Common myeloid progenitor, CD34-positive (primary cell): ENCODE measurements around the gene MSTN.

Experiments
- CTCF ChIA-PET: fragments of 350-600 bp; sonication (Branson Sonifier 250); formaldehyde crosslinking; loops from one replicate; lab custom pipeline; 2021; ENCODE audit warnings: antibody characterized with exemption; lab: Charles Lee
- POLR2A ChIA-PET: fragments of 350-600 bp; sonication (Branson Sonifier 250); formaldehyde crosslinking; loops from one replicate; lab custom pipeline; 2021; ENCODE audit warnings: antibody characterized with exemption; lab: Charles Lee
- DNase-seq, 3 donors: peaks; one replicate each; pipeline versions ENCODE4 v3.0.0 to v3.0.0-alpha.2; 2013
- H3K27ac ChIP-seq, 2 experiments: 1 replicate in 1 of 2; 2 replicates in 1 of 2; pipeline ENCODE4 v1.7.0; 2013; ENCODE audit warnings: inconsistent platforms in 2 of 2, low read length in 2 of 2, mild to moderate bottlenecking in 2 of 2, low read depth in 1 of 2, moderate library complexity in 1 of 2; ENCODE audit not compliant: severe bottlenecking in 2 of 2, insufficient read depth in 1 of 2, poor library complexity in 1 of 2
- H3K27me3 ChIP-seq, 5 experiments: replicated peaks in 2 of 5; 1 replicate in 3 of 5; 2 replicates in 2 of 5; pipeline versions ENCODE4 v1.6.1 to v1.7.0; 2013; ENCODE audit warnings: low read length in 4 of 5, mild to moderate bottlenecking in 2 of 5, moderate library complexity in 2 of 5, inconsistent platforms in 1 of 5; ENCODE audit not compliant: insufficient read depth in 5 of 5, control insufficient read depth in 4 of 5
- H3K36me3 ChIP-seq, 4 experiments: 1 replicate in 2 of 4; 2 replicates in 2 of 4; pipeline versions ENCODE4 v1.6.1 to v1.7.0; 2013; ENCODE audit warnings: low read length in 3 of 4, control low read depth in 1 of 4, mild to moderate bottlenecking in 1 of 4; ENCODE audit not compliant: control insufficient read depth in 4 of 4, insufficient read depth in 4 of 4
- H3K4me1 ChIP-seq, 4 experiments: 1 replicate in 3 of 4; 2 replicates in 1 of 4; pipeline versions ENCODE4 v1.6.1 to v1.7.1; 2013; ENCODE audit warnings: low read length in 3 of 4, mild to moderate bottlenecking in 3 of 4, control low read depth in 1 of 4, inconsistent platforms in 1 of 4, moderate library complexity in 1 of 4; ENCODE audit not compliant: control insufficient read depth in 4 of 4, insufficient read depth in 4 of 4; ENCODE audit errors: control extremely low read depth in 1 of 4
- H3K4me3 ChIP-seq, 7 experiments: 1 replicate in 4 of 7; 2 replicates in 3 of 7; pipeline versions ENCODE4 v1.5.1 to v1.7.0; 2013; ENCODE audit warnings: mild to moderate bottlenecking in 7 of 7, low read length in 6 of 7, moderate library complexity in 6 of 7, inconsistent platforms in 2 of 7, low read depth in 2 of 7, control low read depth in 1 of 7; ENCODE audit not compliant: insufficient read depth in 4 of 7, control insufficient read depth in 1 of 7; ENCODE audit errors: extremely low read depth in 1 of 7
- H3K9me3 ChIP-seq, 5 experiments: 1 replicate in 4 of 5; 2 replicates in 1 of 5; pipeline versions ENCODE4 v1.6.1 to v1.7.1; 2013; ENCODE audit warnings: low read length in 4 of 5, mild to moderate bottlenecking in 2 of 5, inconsistent platforms in 1 of 5, low read depth in 1 of 5, moderate library complexity in 1 of 5; ENCODE audit not compliant: control insufficient read depth in 4 of 5, insufficient read depth in 2 of 5; ENCODE audit errors: control extremely low read depth in 1 of 5
- WGBS: methylation state at CpG from one replicate; pipeline ENCODE4 v1.1.5; 2013; ENCODE audit not compliant: insufficient coverage; 5-methylcytosine and 5-hydroxymethylcytosine counted together

The MSTN gene

GRCh38 chr2:190103144-190103543, 40.6 kb upstream of the MSTN start:
- 91% methylated on average over 1 of the region's 3 CpGs for WGBS

GRCh38 chr2:190099890-190100697, 37.6 kb upstream of the MSTN start:
- Histone ChIP-seq H3K27me3 (no peaks in the 10 kb centered on the region), H3K4me1 (no peaks in the 10 kb centered on the region), H3K9me3 (peaks cover 0 to 14% (median 4%) of the 10 kb centered on the region in 5 experiments), H3K4me3 (no peak overlapping the region), H3K36me3 (no peaks in the 10 kb centered on the region), H3K27ac (no peak overlapping the region)
- WGBS: 40% methylated on average over 1 of the region's 3 CpGs
- POLR2A ChIA-PET: no interaction called here
- DNase-seq: no peak
- CTCF ChIA-PET: interaction anchor here (0.8 to 1.8 kb wide), 5 partner anchors 10 to 80 kb away, joined by 3 to 7 read pairs (median 3); a partner anchor contains a TSS

More at GRCh38 chr2:190103144-190103543, 40.6 kb upstream of the MSTN start:
- DNase-seq: no peak
- no peaks in the 10 kb centered on the region for H3K27me3 ChIP-seq
- peaks cover 0 to 13% (median 4%) of the 10 kb centered on the region in 5 experiments for H3K9me3 ChIP-seq
- H3K27ac ChIP-seq: no peak overlapping the region
- H3K4me3 ChIP-seq: no peak overlapping the region
- no peaks in the 10 kb centered on the region for H3K4me1 ChIP-seq
- no peaks in the 10 kb centered on the region for H3K36me3 ChIP-seq
- ChIA-PET CTCF (no interaction called here), POLR2A (no interaction called here)

DNA sequence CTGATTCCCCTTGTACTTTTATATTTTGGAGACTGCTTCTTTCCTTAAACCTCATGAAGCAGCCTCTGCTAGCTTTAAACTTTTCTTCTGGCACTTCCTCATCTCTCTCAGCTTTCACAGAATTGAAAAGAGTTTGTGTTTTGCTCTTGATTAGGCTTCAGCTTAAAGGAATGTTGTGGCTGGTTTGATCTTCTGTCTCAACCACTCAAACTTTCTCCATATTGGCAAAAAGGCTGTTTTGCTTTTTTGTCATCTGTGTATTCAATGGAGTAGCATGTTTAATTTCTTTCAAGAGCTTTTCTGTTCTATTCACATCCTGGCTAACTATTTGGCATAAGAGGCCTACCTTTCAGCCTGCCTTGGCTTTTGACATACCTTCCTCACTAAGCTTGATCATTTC, 36.3 kb upstream of the MSTN start:
- Histone ChIP-seq H3K4me3 (no peak overlapping the region), H3K27ac (no peak overlapping the region), H3K36me3 (no peaks in the 10 kb centered on the region), H3K9me3 (peaks cover 0 to 14% (median 4%) of the 10 kb centered on the region in 5 experiments), H3K27me3 (no peaks in the 10 kb centered on the region), H3K4me1 (peaks cover 0 to 3% (median under 1%) of the 10 kb centered on the region in 4 experiments)
- CTCF ChIA-PET: interaction anchor here (0.6 to 2.0 kb wide), 6 partner anchors 10 to 412 kb away, joined by 3 to 8 read pairs (median 4); a partner anchor contains a TSS
- POLR2A ChIA-PET: no interaction called here
- DNase-seq: no peak

- no peak overlapping the region for H3K4me3 ChIP-seq
- peaks cover 0 to 3% (median under 1%) of the 10 kb centered on the region in 4 experiments for H3K4me1 ChIP-seq
- CTCF ChIA-PET: interaction anchor here (2.0 kb wide), 1 partner anchor 8 kb away, joined by 8 read pairs; no protein-coding TSS in a partner anchor
- WGBS: no CpG with 5 or more reads among the region's 1 CpG
- H3K27ac ChIP-seq: no peak overlapping the region
- POLR2A ChIA-PET: no interaction called here
- H3K9me3 ChIP-seq: peaks cover 0 to 14% (median 4%) of the 10 kb centered on the region in 5 experiments
- DNase-seq: no peak
- no peaks in the 10 kb centered on the region for H3K36me3 ChIP-seq
- no peaks in the 10 kb centered on the region for H3K27me3 ChIP-seq
Measured at GRCh38 chr2:190097115-190097514, 34.6 kb upstream of the MSTN start.

GRCh38 chr2:190094316-190094871, 31.9 kb upstream of the MSTN start:
- no peaks in the 10 kb centered on the region for H3K36me3 ChIP-seq
- no peak overlapping the region for H3K27ac ChIP-seq
- H3K27me3 ChIP-seq: no peaks in the 10 kb centered on the region
- peaks cover 0 to 12% (median 0%) of the 10 kb centered on the region in 5 experiments for H3K9me3 ChIP-seq
- peaks cover 0 to 3% (median under 1%) of the 10 kb centered on the region in 4 experiments for H3K4me1 ChIP-seq
- no CpG with 5 or more reads among the region's 3 CpGs for WGBS
- no peak overlapping the region for H3K4me3 ChIP-seq
- ChIA-PET CTCF (interaction anchor here (1.2 to 1.4 kb wide), 3 partner anchors 17 to 178 kb away, joined by 3 read pairs; no protein-coding TSS in a partner anchor), POLR2A (no interaction called here)
- DNase-seq: peak; percentile 9 to 61 (median 43)

DNA sequence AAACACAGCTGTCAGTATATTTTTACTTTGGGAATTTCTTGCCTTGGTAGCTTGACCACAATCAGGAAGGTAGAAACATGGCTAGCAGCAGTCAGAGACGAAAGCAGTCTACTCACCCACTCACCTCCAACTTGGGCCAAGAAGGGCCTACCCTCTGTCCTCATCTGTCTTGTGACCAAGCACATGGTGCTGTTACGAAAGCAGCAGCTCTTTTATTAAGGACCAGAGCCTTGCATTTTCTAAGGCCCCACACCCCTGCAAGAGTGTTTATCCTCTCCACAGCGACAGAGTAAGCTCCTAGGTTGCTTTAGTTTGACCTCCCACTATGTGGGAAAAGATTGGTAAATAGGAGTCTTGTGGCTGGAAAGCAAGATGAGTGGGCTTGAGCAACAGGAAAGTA, 31.3 kb upstream of the MSTN start:
- Histone ChIP-seq H3K36me3 (no peaks in the 10 kb centered on the region), H3K4me3 (no peak overlapping the region), H3K27ac (no peak overlapping the region), H3K4me1 (peaks cover 0 to 3% (median under 1%) of the 10 kb centered on the region in 4 experiments), H3K27me3 (no peaks in the 10 kb centered on the region), H3K9me3 (peaks cover 0 to 7% (median 0%) of the 10 kb centered on the region in 5 experiments)
- WGBS: 100% methylated on average over 1 of the region's 3 CpGs
- ChIA-PET POLR2A (no interaction called here), CTCF (interaction anchor here (0.5 to 1.4 kb wide), 4 partner anchors 16 to 1272 kb away, joined by 3 read pairs; no protein-coding TSS in a partner anchor)
- DNase-seq: no peak
